H1 (cell line): Measurements from ENCODE around the gene UQCC3. TPM values are rescaled to one million over a fixed set of nuclear protein-coding genes. Genes with fewer than 3 reads are reported as not detected.
A peak's percentile ranks its signal among the peaks of the same experiment; 100 is the strongest.

ENCODE experiments used
- CTCF ChIA-PET: fragments of 300-600 bp; sonication (Branson Sonifier 250); formaldehyde crosslinking; loops from one replicate; lab custom pipeline; 2021; ENCODE audit not compliant: partially characterized antibody; lab: Charles Lee
- POLR2A ChIA-PET: fragments of 300-600 bp; sonication (Branson Sonifier 250); formaldehyde crosslinking; loops from one replicate; lab custom pipeline; 2021; ENCODE audit warnings: inconsistent platforms; ENCODE audit not compliant: partially characterized antibody; lab: Charles Lee
- DNase-seq, 2 experiments: peaks; one replicate each; pipeline versions ENCODE4 v3.0.0 to v3.0.0-alpha.2; 2010 to 2022; ENCODE audit warnings: low spot score in 2 of 2, low read depth in 1 of 2, mixed read lengths in 1 of 2
- FAIRE-seq: peaks from 2 replicates; lab custom pipeline; 2011; peaks lifted over from hg19 to GRCh38; lab: Jason Lieb, UNC
- H2AFZ ChIP-seq: 2 replicates; pipeline ENCODE4 v1.8.1; 2012; ENCODE audit warnings: low read length, inconsistent platforms
- H2AK5ac ChIP-seq: 2 replicates; pipeline ENCODE4 v1.6.1; 2013; ENCODE audit warnings: low read depth, low read length
- H2BK120ac ChIP-seq: replicated peaks from 2 replicates; pipeline ENCODE3; 2013; ENCODE audit warnings: low read depth, low read length, inconsistent platforms
- H2BK12ac ChIP-seq: 2 replicates; pipeline ENCODE4 v1.6.1; 2013; ENCODE audit warnings: low read depth, low read length
- H2BK15ac ChIP-seq: 2 replicates; pipeline ENCODE4 v1.6.1; 2013; ENCODE audit warnings: low read length
- H2BK20ac ChIP-seq: 2 replicates; pipeline ENCODE4 v1.6.1; 2013; ENCODE audit warnings: low read length
- H2BK5ac ChIP-seq: 2 replicates; pipeline ENCODE4 v1.6.1; 2013; ENCODE audit warnings: low read depth, low read length
- H3K14ac ChIP-seq: 2 replicates; pipeline ENCODE4 v1.6.1; 2013; ENCODE audit warnings: inconsistent platforms; ENCODE audit not compliant: insufficient read length
- H3K18ac ChIP-seq: 2 replicates; pipeline ENCODE4 v1.6.1; 2013; ENCODE audit warnings: low read length; ENCODE audit errors: extremely low read depth
- H3K23ac ChIP-seq: 2 replicates; pipeline ENCODE4 v1.6.1; 2013; ENCODE audit warnings: inconsistent platforms; ENCODE audit not compliant: insufficient read length
- H3K23me2 ChIP-seq: 2 replicates; pipeline ENCODE4 v1.6.1; 2013; ENCODE audit warnings: low read depth, low read length
- H3K27ac ChIP-seq: 2 replicates; pipeline ENCODE4 v1.6.1; 2011; ENCODE audit warnings: low read depth, low read length, inconsistent platforms
- H3K27me3 ChIP-seq, 4 experiments: replicated peaks in 1 of 4; 1 replicate in 1 of 4; 2 replicates in 3 of 4; pipeline versions ENCODE4 v1.6.1 to v1.8.1; 2011 to 2013; ENCODE audit warnings: low read length in 3 of 4, mild to moderate bottlenecking in 3 of 4, inconsistent platforms in 2 of 4, mixed read lengths in 2 of 4, moderate library complexity in 1 of 4; ENCODE audit not compliant: control insufficient read depth in 3 of 4, insufficient read depth in 3 of 4; ENCODE audit errors: extremely low read depth in 1 of 4
- H3K36me3 ChIP-seq, 4 experiments: 2 replicates each; pipeline versions ENCODE4 v1.6.1 to v1.8.1; 2011 to 2013; ENCODE audit warnings: mild to moderate bottlenecking in 4 of 4, low read length in 3 of 4, moderate library complexity in 2 of 4, control low read depth in 1 of 4, inconsistent platforms in 1 of 4; ENCODE audit not compliant: insufficient read depth in 4 of 4, control insufficient read depth in 2 of 4
- H3K4ac ChIP-seq: replicated peaks from 2 replicates; pipeline ENCODE3; 2013; ENCODE audit warnings: low read length, low read depth, mixed read lengths, inconsistent platforms; ENCODE audit not compliant: insufficient read length
- H3K4me1 ChIP-seq, 4 experiments: replicated peaks in 1 of 4; 1 replicate in 1 of 4; 2 replicates in 3 of 4; pipeline versions ENCODE4 v1.6.1 to v1.8.1; 2011 to 2013; ENCODE audit warnings: low read length in 3 of 4, inconsistent platforms in 2 of 4, mixed read lengths in 1 of 4; ENCODE audit not compliant: insufficient read depth in 4 of 4, control insufficient read depth in 3 of 4
- H3K4me2 ChIP-seq, 2 experiments: 2 replicates each; pipeline versions ENCODE4 v1.6.1 to v1.8.1; 2011 to 2013; ENCODE audit warnings: low read depth in 2 of 2, low read length in 2 of 2, control low read depth in 1 of 2, inconsistent platforms in 1 of 2, mild to moderate bottlenecking in 1 of 2; ENCODE audit not compliant: insufficient read depth in 1 of 2
- H3K4me3 ChIP-seq, 4 experiments: fragments of 200-600, 300-600 bp in 1 of 4; sonication (generic), shearing (Covaris generic), sonication (Bioruptor Twin) in 1 of 4; 2 replicates each; pipeline versions ENCODE4 v1.5.1 to v1.8.1; 2011 to 2016; ENCODE audit warnings: low read length in 4 of 4, low read depth in 3 of 4, control low read depth in 2 of 4, inconsistent platforms in 2 of 4, mild to moderate bottlenecking in 2 of 4, mixed read lengths in 1 of 4, moderate library complexity in 1 of 4; ENCODE audit not compliant: insufficient read depth in 2 of 4; ENCODE audit errors: extremely low read depth in 1 of 4
- H3K56ac ChIP-seq: replicated peaks from 2 replicates; pipeline ENCODE3; 2013; ENCODE audit warnings: low read depth, mild to moderate bottlenecking, mixed read lengths, low read length, inconsistent platforms; ENCODE audit not compliant: insufficient read length
- H3K79me1 ChIP-seq: 2 replicates; pipeline ENCODE4 v1.6.1; 2013; ENCODE audit warnings: low read depth, low read length, control low read depth
- H3K79me2 ChIP-seq, 2 experiments: 2 replicates each; pipeline versions ENCODE4 v1.6.1 to v1.8.1; 2012 to 2013; ENCODE audit warnings: low read length in 2 of 2, mild to moderate bottlenecking in 2 of 2, inconsistent platforms in 1 of 2; ENCODE audit not compliant: insufficient read depth in 2 of 2, control insufficient read depth in 1 of 2
- H3K9ac ChIP-seq, 4 experiments: replicated peaks in 1 of 4; 1 replicate in 1 of 4; 2 replicates in 3 of 4; pipeline versions ENCODE4 v1.6.1 to v1.8.1; 2011 to 2013; ENCODE audit warnings: low read depth in 3 of 4, low read length in 3 of 4, control low read depth in 2 of 4, mild to moderate bottlenecking in 2 of 4, moderate library complexity in 2 of 4, inconsistent platforms in 1 of 4; ENCODE audit errors: extremely low read depth in 1 of 4
- H3K9me3 ChIP-seq, 2 experiments: 2 replicates each; pipeline versions ENCODE4 v1.6.1 to v1.8.1; 2012 to 2013; ENCODE audit warnings: mild to moderate bottlenecking in 2 of 2, moderate library complexity in 2 of 2, control low read depth in 1 of 2, inconsistent platforms in 1 of 2, low read depth in 1 of 2, low read length in 1 of 2, mixed read lengths in 1 of 2; ENCODE audit not compliant: insufficient read depth in 2 of 2
- H4K20me1 ChIP-seq, 2 experiments: replicated peaks in 1 of 2; 2 replicates each; pipeline versions ENCODE3 to v1.8.1; 2011 to 2013; ENCODE audit warnings: inconsistent platforms in 2 of 2, low read length in 2 of 2, mild to moderate bottlenecking in 1 of 2; ENCODE audit not compliant: insufficient read depth in 2 of 2, control insufficient read depth in 1 of 2
- H4K5ac ChIP-seq: 2 replicates; pipeline ENCODE4 v1.6.1; 2013; ENCODE audit warnings: low read length, low read depth, mixed read lengths, inconsistent platforms; ENCODE audit not compliant: insufficient read length
- H4K8ac ChIP-seq: 2 replicates; pipeline ENCODE4 v1.8.0; 2013; ENCODE audit warnings: mild to moderate bottlenecking, moderate library complexity, low read length, inconsistent platforms; ENCODE audit not compliant: insufficient read depth; ENCODE audit errors: extremely low read depth
- H4K91ac ChIP-seq: replicated peaks from 2 replicates; pipeline ENCODE3; 2013; ENCODE audit warnings: low read length, mixed read lengths, inconsistent platforms; ENCODE audit not compliant: insufficient read length
- CBX8 ChIP-seq: fragments of 300-800, 300-1000 bp; sonication (generic); IDR thresholded peaks from 2 replicates; pipeline ENCODE4 v1.7.1; 2016; ENCODE audit warnings: low read depth, low read length, borderline replicate concordance
- EGR1 ChIP-seq: IDR thresholded peaks from 2 replicates; pipeline ENCODE4 v1.6.1; 2011; ENCODE audit warnings: low read depth, low read length, borderline replicate concordance
- KDM1A ChIP-seq: fragments of 200-600, 300-600 bp; sonication (generic); IDR thresholded peaks from 2 replicates; pipeline ENCODE4 v1.7.1; 2016; ENCODE audit warnings: mild to moderate bottlenecking, low read length, borderline replicate concordance
- RBBP5 ChIP-seq: IDR thresholded peaks from 2 replicates; pipeline ENCODE4 v1.7.1; 2012; ENCODE audit warnings: low read depth, mild to moderate bottlenecking, inconsistent platforms, low read length, moderate library complexity, borderline replicate concordance
- SP2 ChIP-seq: IDR thresholded peaks from 2 replicates; pipeline ENCODE4 v1.6.1; 2012; ENCODE audit warnings: mild to moderate bottlenecking, low read length, inconsistent platforms
- WGBS, 2 experiments: shearing (Covaris generic) in 1 of 2; methylation state at CpG; one replicate each; pipeline versions ENCODE4 v1.1.6 to v1.1.7; 2013 to 2015; ENCODE audit warnings: low lambda C conversion rate in 2 of 2, mixed read lengths in 2 of 2, inconsistent platforms in 1 of 2, low coverage in 1 of 2, missing lambda C conversion rate in 1 of 2; ENCODE audit not compliant: insufficient replicate concordance in 2 of 2, insufficient coverage in 1 of 2, insufficient read length in 1 of 2; ENCODE audit errors: extremely low coverage in 1 of 2, missing lambda C conversion rate in 1 of 2; 5-methylcytosine and 5-hydroxymethylcytosine counted together
- long read RNA-seq, 2 experiments: library from RNA in 1 of 2; library from capped mRNA in 1 of 2; stranded (forward); transcript quantifications; one replicate each; pipeline ENCODE4 v2.0.0, GENCODE V29; 2021; ENCODE audit warnings: inconsistent platforms in 1 of 2
- polyA minus RNA-seq, 3 experiments: library from RNA; depleted of rRNA, polyadenylated mRNA; stranded (reverse); fragments of >200 nt; gene quantifications; 1 replicate in 2 of 3; 2 replicates in 1 of 3; pipeline ENCODE4 v1.2.3, GENCODE V29; 2011
- polyA plus RNA-seq, 7 experiments: library from polyadenylated mRNA; depleted of rRNA in 3 of 7; stranded (reverse) in 5 of 7; unstranded in 2 of 7; fragments of >200 nt in 5 of 7; fragments of 200-250 nt in 2 of 7; gene quantifications; 1 replicate in 5 of 7; 2 replicates in 1 of 7; 4 replicates in 1 of 7; pipeline versions ENCODE4 v1.2.1 to v1.2.3, GENCODE V29; 2011 to 2013; ENCODE audit warnings: missing spikeins in 2 of 7, mixed read lengths in 2 of 7
- total RNA-seq: library from RNA; stranded (reverse); fragmentation: NEBNext Ultra II Directional; extraction: Animal tissue kit (Norgen Biotek cat#: 25700); gene quantifications from 2 replicates; pipeline ENCODE4 v1.2.1, GENCODE V29; 2021
- TF ChIP-seq, protein P1 (sequence below): IDR thresholded peaks from 2 replicates; pipeline ENCODE4 v1.6.1; 2011; ENCODE audit warnings: low read length, improper control_type of control experiment

Gene UQCC3, protein sequence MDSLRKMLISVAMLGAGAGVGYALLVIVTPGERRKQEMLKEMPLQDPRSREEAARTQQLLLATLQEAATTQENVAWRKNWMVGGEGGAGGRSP
- total RNA-seq (14.2 and 15.2 TPM in 2 replicates), polyA plus RNA-seq (2011; rRNA removed) (15.7 and 27.9 TPM in 2 replicates), polyA minus RNA-seq (2011; rRNA and poly(A)+ RNA removed) (2.3 and 2.7 TPM in 2 replicates)
- polyA plus RNA-seq (2011; cell fraction: cytosol; rRNA removed): 27.4 TPM
- polyA plus RNA-seq (2011; cell fraction: nucleus; rRNA removed): 15.1 TPM
- 9.2 to 17.6 TPM (median 14.6 TPM) in 4 replicates for polyA plus RNA-seq (2012, experiment 1 of 2)
- polyA plus RNA-seq (2012, experiment 2 of 2): 6.8 TPM
- 13.2 TPM for polyA plus RNA-seq (2013, experiment 1 of 2)
- 15.4 TPM for polyA plus RNA-seq (2013, experiment 2 of 2)
- 5.5 TPM for polyA minus RNA-seq (2011; cell fraction: cytosol; rRNA and poly(A)+ RNA removed)
- 9.4 TPM for polyA minus RNA-seq (2011; cell fraction: nucleus; rRNA and poly(A)+ RNA removed)
- long read RNA-seq, experiment 1, transcript UQCC3-201 (2 exons, 1,947 nt): major isoform, 11 of 13 reads
- long read RNA-seq, experiment 1, partial matches to known transcripts: 1 of 13 reads
- long read RNA-seq, experiment 1, other reads (novel, unspliced or antisense): 1 of 13 reads
- long read RNA-seq, experiment 2, partial matches to known transcripts: 0 of 3 reads
- long read RNA-seq, experiment 2, other reads (novel, unspliced or antisense): 0 of 3 reads

DNA sequence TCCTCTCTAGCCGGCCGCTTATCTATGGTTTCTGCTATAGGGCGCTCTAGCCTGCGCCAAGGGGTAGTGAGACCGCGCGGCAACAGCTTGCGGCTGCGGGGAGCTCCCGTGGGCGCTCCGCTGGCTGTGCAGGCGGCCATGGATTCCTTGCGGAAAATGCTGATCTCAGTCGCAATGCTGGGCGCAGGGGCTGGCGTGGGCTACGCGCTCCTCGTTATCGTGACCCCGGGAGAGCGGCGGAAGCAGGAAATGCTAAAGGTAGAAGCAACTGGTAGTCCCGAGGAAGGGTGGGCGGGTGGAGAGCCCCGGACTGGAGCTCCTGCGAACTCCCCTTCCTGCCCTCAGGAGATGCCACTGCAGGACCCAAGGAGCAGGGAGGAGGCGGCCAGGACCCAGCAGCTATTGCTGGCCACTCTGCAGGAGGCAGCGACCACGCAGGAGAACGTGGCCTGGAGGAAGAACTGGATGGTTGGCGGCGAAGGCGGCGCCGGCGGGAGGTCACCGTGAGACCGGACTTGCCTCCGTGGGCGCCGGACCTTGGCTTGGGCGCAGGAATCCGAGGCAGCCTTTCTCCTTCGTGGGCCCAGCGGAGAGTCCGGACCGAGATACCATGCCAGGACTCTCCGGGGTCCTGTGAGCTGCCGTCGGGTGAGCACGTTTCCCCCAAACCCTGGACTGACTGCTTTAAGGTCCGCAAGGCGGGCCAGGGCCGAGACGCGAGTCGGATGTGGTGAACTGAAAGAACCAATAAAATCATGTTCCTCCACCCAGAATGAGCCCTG is at the start of gene UQCC3, which contains the start of gene LBHD1:
TSS of gene UQCC3 (plus strand) at position 66 of the 782 bp plus-strand sequence. CDS start at position 139, 73 bp downstream.
TSS of gene LBHD1 (minus strand) at position 660 of the 782 bp plus-strand sequence. CDS start 2,236 bp downstream, outside the sequence.
- peak within 1 kb of the TSS; percentile 63 for H3K27ac ChIP-seq
- H4K20me1 ChIP-seq: no peaks in the 10 kb centered on the region
- peak within 1 kb of the TSS; percentile 97 for H4K8ac ChIP-seq
- H2BK15ac ChIP-seq: no peak within 1 kb of the TSS
- H3K36me3 ChIP-seq: peaks cover 7 to 30% (median 10%) of the 10 kb centered on the region in 4 experiments; a peak in 5 of 8 replicates
- H2AFZ ChIP-seq: no peak within 1 kb of the TSS; the same call in 1 of the 2 replicates
- H3K56ac ChIP-seq: peak within 1 kb of the TSS; percentile 83
- no peak within 1 kb of the TSS for H2BK120ac ChIP-seq
- peak within 1 kb of the TSS; percentile 91 for H4K5ac ChIP-seq
- peak within 1 kb of the TSS; percentile 53 for H2BK12ac ChIP-seq
- peak within 1 kb of the TSS; percentile 88 to 97 (median 92) for H3K4me3 ChIP-seq
- ChIA-PET CTCF (interaction anchor here (0.6 to 3.1 kb wide), 12 partner anchors 8 to 328 kb away, joined by 3 to 10 read pairs (median 4); partner anchors contain the start of genes LRRN4CL and TMEM179B), POLR2A (interaction anchor here (0.6 to 61.4 kb wide), 42 partner anchors 11 to 277 kb away, joined by 3 to 2041 read pairs (median 4); partner anchors contain the start of genes B3GAT3, BSCL2, C11orf98 and CSKMT)
- H4K91ac ChIP-seq: peak within 1 kb of the TSS; percentile 95
- peaks cover 2 to 7% (median 2%) of the 10 kb centered on the region in 4 experiments; a peak in 5 of 7 replicates for H3K4me1 ChIP-seq
- peak within 1 kb of the TSS; percentile 80 for H2BK5ac ChIP-seq
- peak within 1 kb of the TSS; percentile 93; the same call in 1 of the 2 replicates for H2AK5ac ChIP-seq
- no peaks in the 10 kb centered on the region for H3K27me3 ChIP-seq
- H3K23me2 ChIP-seq: peaks cover 11% of the 10 kb centered on the region
- WGBS, 2 experiments: 2% methylated on average over 57 of the region's 59 CpGs; no CpG with 5 or more reads in 1 of the 2 experiments
- H3K79me2 ChIP-seq: peaks cover 0 to 15% of the 10 kb centered on the region in 2 experiments; a peak in 1 of 4 replicates
- H3K23ac ChIP-seq: no peak within 1 kb of the TSS
- DNase-seq (peak; percentile 34 to 88), FAIRE-seq (no peak)
- H3K18ac ChIP-seq: peak within 1 kb of the TSS; percentile 100
- H3K9me3 ChIP-seq: no peaks in the 10 kb centered on the region
- peak within 1 kb of the TSS; percentile 80 to 90 for H3K4me2 ChIP-seq
- no peak within 1 kb of the TSS for H2BK20ac ChIP-seq
- H3K4ac ChIP-seq: peak within 1 kb of the TSS; percentile 94
- peak within 1 kb of the TSS; percentile 37 for H3K14ac ChIP-seq
- peak within 1 kb of the TSS; percentile 66 to 89 (median 78) for H3K9ac ChIP-seq
- H3K79me1 ChIP-seq: peaks cover 8% of the 10 kb centered on the region
- no peak for TF ChIP-seq KDM1A
- no peak for TF ChIP-seq CBX8
- peak; percentile 86 for TF ChIP-seq EGR1
- peak; percentile 98 for TF ChIP-seq SP2
- TF ChIP-seq, protein P1, sequence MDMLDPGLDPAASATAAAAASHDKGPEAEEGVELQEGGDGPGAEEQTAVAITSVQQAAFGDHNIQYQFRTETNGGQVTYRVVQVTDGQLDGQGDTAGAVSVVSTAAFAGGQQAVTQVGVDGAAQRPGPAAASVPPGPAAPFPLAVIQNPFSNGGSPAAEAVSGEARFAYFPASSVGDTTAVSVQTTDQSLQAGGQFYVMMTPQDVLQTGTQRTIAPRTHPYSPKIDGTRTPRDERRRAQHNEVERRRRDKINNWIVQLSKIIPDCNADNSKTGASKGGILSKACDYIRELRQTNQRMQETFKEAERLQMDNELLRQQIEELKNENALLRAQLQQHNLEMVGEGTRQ: no peak
- no peak for TF ChIP-seq RBBP5
